ENCODE results near the gene GGCX.

- no peak for TF ChIP-seq REPIN1 (tag by site-specific recombination; IDR thresholded peaks at IDR 0.05; ENCODE audit: low read depth)
- TF ChIP-seq TCF7L2 (IDR thresholded peaks at IDR 0.05; ENCODE audit: borderline replicate concordance, low read depth, low read length), result no peak
- TF ChIP-seq ZNF175 (tag by site-specific recombination; IDR thresholded peaks at IDR 0.05), result no peak
- no peak for TF ChIP-seq ZBTB7A (tag by site-specific recombination; IDR thresholded peaks at IDR 0.05; ENCODE audit: low read depth)
These were observed 16.3 kb upstream of the GGCX start, which contains the start of gene VAMP8 for GRCh38 chr2:85577386-85578242.

Data from HEK293 (cell line).